Pancreas (tissue), 10 donors: ENCODE results near the gene SEC16A. TPM values are rescaled to one million over a fixed set of nuclear protein-coding genes. Genes with fewer than 3 reads are reported as not detected.
A peak's percentile ranks its signal among the peaks of the same experiment; 100 is the strongest.

ENCODE experiments used
- ATAC-seq, 4 donors: fragments of 200-7000 bp; cut with Tn5 transposase; one replicate each; pipeline versions ENCODE4 v1.8.0 to v1.9.1; 2020; ENCODE audit warnings: mild to moderate bottlenecking in 4 of 4, moderate library complexity in 4 of 4
- DNase-seq, 6 donors: peaks; one replicate each; pipeline ENCODE4 v3.0.0-alpha.2; 2020
- FAIRE-seq: peaks from 2 replicates; lab custom pipeline; 2012; peaks lifted over from hg19 to GRCh38; lab: Jason Lieb, UNC
- H3K27ac ChIP-seq, 4 donors: fragments of 200-600 bp; sonication (generic); 1 replicate in 3 of 4; 2 replicates in 1 of 4; pipeline versions ENCODE4 v1.5.0 to v1.8.0; 2020
- H3K27me3 ChIP-seq, 4 donors: fragments of 200-600 bp; one replicate each; pipeline ENCODE4 v1.8.0; 2021
- H3K36me3 ChIP-seq, 3 donors: fragments of 200-600 bp; sonication (generic) in 1 of 3; one replicate each; pipeline versions ENCODE4 v1.5.0 to v1.8.0; 2020 to 2021
- H3K4me1 ChIP-seq, 3 donors: fragments of 200-600 bp; one replicate each; pipeline ENCODE4 v1.8.0; 2021
- H3K4me3 ChIP-seq, 4 donors: fragments of 200-600 bp; sonication (generic) in 2 of 4; one replicate each; pipeline versions ENCODE4 v1.5.0 to v1.8.0; 2020 to 2021
- H3K9me3 ChIP-seq, 4 donors: fragments of 200-600 bp; one replicate each; pipeline ENCODE4 v1.8.0; 2021
- whole genome bisulfite sequencing, 2 donors: extraction: QIAGEN DNeasy Blood & Tissue Kit; methylation state at CpG; one replicate each; pipeline ENCODE4 v1.1.7; 2013; 5-methylcytosine and 5-hydroxymethylcytosine counted together
- intact Hi-C, 3 donors: fragments of 100-400 bp; cut with DNase I; formaldehyde crosslinking; loops; one replicate each; pipeline versions ENCODE4 v1.11.1 to v1.14.2; 2022
- polyA plus RNA-seq, 2 donors: library from polyadenylated mRNA; stranded (reverse); fragments of 200-250 nt; gene quantifications; one replicate each; pipeline ENCODE4 v1.2.3, GENCODE V29; 2013
- total RNA-seq, 6 donors: library from RNA; stranded (reverse); fragmentation: NEBNext Ultra II Directional in 4 of 6; extraction: Animal tissue kit (Norgen Biotek cat#: 25700) in 4 of 6; gene quantifications; one replicate each; pipeline versions ENCODE4 v1.2.1 to v1.2.4, GENCODE V29; 2021 to 2023
- TF ChIP-seq, protein P1 (sequence below), 4 donors: fragments of 200-600 bp; sonication (generic) in 3 of 4; IDR thresholded peaks; one replicate each; pipeline versions ENCODE4 v1.5.0 to v1.8.0; 2021; ENCODE audit warnings: antibody characterized with exemption in 4 of 4
- donor health status: healthy with polysubstance abuse.
- donor health status: DM: no; HTN: no; CAD: no; lungs with moderate emphysema.
- donor health status: DM: no; HTN: no; CAD: no.
- donor health status: control.
- donor health status: control.
- donor health status: Bipolar disorder and iron deficiency.
- donor health status: DM: yes; HTN: yes; CAD: no.
- donor health status: DM: no; HTN: no; CAD: no.
- donor health status: DM: no; HTN: no; CAD: no.
- donor health status: DM: yes; HTN: yes; CAD: no.

The SEC16A gene
- total and polyA plus RNA-seq, 8 donors, result 32.1 to 66.9 (median 40.8) TPM

GRCh38 chr9:136474021-136474640, 8.7 kb downstream of the SEC16A start:
- DNase-seq (peak in 1 of 6 donors; percentile 63), ATAC-seq (no peak), FAIRE-seq (no peak)
- H3K4me1 ChIP-seq, result peaks cover 0 to 6% (median under 1%) of the 10 kb centered on the region in 3 donors
- no peak overlapping the region for H3K4me3 ChIP-seq
- peaks cover 7 to 76% (median 47%) of the 10 kb centered on the region in 3 donors for H3K36me3 ChIP-seq
- no peaks in the 10 kb centered on the region for H3K9me3 ChIP-seq
- TF ChIP-seq, protein P1, sequence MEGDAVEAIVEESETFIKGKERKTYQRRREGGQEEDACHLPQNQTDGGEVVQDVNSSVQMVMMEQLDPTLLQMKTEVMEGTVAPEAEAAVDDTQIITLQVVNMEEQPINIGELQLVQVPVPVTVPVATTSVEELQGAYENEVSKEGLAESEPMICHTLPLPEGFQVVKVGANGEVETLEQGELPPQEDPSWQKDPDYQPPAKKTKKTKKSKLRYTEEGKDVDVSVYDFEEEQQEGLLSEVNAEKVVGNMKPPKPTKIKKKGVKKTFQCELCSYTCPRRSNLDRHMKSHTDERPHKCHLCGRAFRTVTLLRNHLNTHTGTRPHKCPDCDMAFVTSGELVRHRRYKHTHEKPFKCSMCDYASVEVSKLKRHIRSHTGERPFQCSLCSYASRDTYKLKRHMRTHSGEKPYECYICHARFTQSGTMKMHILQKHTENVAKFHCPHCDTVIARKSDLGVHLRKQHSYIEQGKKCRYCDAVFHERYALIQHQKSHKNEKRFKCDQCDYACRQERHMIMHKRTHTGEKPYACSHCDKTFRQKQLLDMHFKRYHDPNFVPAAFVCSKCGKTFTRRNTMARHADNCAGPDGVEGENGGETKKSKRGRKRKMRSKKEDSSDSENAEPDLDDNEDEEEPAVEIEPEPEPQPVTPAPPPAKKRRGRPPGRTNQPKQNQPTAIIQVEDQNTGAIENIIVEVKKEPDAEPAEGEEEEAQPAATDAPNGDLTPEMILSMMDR (IDR thresholded peaks at IDR 0.05), result no peak
- no peak overlapping the region for H3K27ac ChIP-seq
- no peaks in the 10 kb centered on the region for H3K27me3 ChIP-seq
- intact Hi-C loops, result no loop called here
- 88 to 90% methylated on average over 27 of the region's 27 CpGs for WGBS, 2 donors

DNA sequence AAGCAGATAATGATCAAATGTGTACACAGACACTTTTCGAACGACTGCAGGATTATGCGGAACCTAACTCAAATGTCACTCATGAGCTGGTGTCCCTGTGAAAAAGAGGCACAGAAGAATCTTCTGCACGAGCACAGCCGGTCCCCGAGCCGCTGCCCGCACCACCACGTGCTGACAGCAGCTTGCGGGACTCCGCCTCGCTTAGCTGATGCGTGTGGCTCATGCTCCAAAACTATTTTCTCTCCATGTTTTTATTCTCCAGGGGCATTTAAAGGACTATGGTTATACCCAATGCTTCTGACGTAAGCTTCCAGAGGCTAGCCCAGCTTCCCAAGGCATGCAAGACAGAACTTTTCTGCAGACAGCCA, 9.5 kb downstream of the SEC16A start:
- H3K27ac ChIP-seq, result no peak overlapping the region
- H3K4me3 ChIP-seq, result no peak overlapping the region
- no peaks in the 10 kb centered on the region for H3K4me1 ChIP-seq
- TF ChIP-seq, protein P1 (IDR thresholded peaks at IDR 0.05), result no peak
- no peaks in the 10 kb centered on the region for H3K27me3 ChIP-seq
- FAIRE-seq, result no peak
- H3K9me3 ChIP-seq, result no peaks in the 10 kb centered on the region
- WGBS, 2 donors, result 89 to 90% methylated on average over 14 of the region's 14 CpGs
- ATAC-seq, result no peak
- peaks cover 7 to 78% (median 47%) of the 10 kb centered on the region in 3 donors for H3K36me3 ChIP-seq
- DNase-seq, result no peak
- intact Hi-C loops, result no loop called here

DNA sequence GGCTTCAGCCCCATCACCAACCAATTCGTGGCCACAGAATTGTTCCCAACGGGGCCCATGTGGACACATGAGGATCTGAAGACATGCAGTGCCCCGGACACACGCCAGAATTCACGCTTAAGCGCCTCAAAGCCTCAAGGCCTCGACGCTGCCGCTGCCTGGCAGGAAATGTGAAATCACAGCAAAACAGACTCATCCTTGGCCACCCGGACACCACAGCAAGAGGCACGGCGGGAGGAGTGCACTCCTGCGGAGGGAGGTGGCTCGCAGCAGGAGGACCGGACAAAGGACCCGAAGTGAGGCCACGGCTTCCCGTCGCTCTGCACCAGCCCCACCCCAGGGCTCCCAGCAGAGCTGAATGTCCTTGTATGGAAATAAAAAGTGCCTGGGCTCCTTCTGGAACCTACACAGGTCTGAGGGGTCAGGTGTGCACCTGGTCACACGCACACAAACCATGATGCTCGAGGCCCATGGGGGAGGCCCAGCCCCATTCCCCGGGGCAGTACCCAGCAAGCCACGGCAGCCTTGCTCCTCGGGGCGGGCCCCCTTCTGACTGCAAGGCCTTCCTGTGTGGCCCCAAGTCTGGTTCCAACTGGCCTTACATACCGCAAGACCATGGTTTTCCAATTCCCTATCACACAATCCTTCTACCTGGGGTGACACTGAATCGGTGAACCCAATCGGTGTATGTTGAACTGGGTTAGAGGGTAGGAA, 10.0 kb downstream of the SEC16A start:
- H3K27me3 ChIP-seq, result no peaks in the 10 kb centered on the region
- DNase-seq (peak in 1 of 6 donors; percentile 52), FAIRE-seq (no peak), ATAC-seq (no peak)
- peaks cover 10 to 84% (median 52%) of the 10 kb centered on the region in 3 donors for H3K36me3 ChIP-seq
- H3K4me1 ChIP-seq, result no peaks in the 10 kb centered on the region
- H3K9me3 ChIP-seq, result no peaks in the 10 kb centered on the region
- H3K27ac ChIP-seq, result no peak overlapping the region
- intact Hi-C loops, result no loop called here
- TF ChIP-seq, protein P1 (IDR thresholded peaks at IDR 0.05), result no peak
- WGBS, 2 donors, result 86 to 88% methylated on average over 28 of the region's 28 CpGs
- H3K4me3 ChIP-seq, result no peak overlapping the region

DNA sequence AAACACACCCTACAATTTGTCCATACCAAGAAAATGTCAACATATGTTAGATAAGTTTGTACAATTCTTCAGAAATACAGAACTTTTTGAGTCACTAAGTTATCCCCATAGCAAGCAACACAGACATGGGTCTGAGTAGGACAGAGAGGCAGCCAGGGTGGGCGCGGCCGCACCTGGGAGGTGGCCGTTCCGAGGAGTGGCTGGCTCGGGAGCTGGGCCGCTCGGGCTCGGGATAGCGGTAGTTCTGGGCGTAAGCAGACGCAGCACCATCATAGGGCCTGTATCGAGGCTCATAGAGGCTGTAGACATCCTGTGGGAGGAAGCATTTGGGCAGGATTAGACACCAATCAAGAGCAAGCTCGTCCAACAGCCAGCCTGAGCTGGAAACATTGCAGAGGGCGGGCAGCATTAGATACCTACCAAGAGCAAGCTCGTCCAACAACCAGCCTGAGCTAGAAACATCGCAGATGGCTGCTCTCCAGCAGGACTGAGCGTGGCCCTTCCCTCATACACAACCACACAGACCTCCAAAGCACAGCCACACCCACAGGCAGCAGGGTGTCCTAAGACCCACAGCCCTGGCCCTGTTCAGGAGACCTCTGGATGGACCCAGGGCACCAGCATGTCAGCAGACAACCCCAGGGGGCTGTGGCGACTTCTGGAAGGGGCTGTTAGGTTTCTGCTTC, 10.9 kb downstream of the SEC16A start:
- intact Hi-C loops, result no loop called here
- TF ChIP-seq, protein P1 (IDR thresholded peaks at IDR 0.05), result no peak
- H3K36me3 ChIP-seq, result peaks cover 11 to 87% (median 56%) of the 10 kb centered on the region in 3 donors
- 90 to 96% methylated on average over 19 of the region's 19 CpGs for WGBS, 2 donors
- H3K9me3 ChIP-seq, result no peaks in the 10 kb centered on the region
- no peak for FAIRE-seq
- H3K4me3 ChIP-seq, result no peak overlapping the region
- H3K4me1 ChIP-seq, result no peaks in the 10 kb centered on the region
- ATAC-seq, result no peak
- H3K27me3 ChIP-seq, result no peaks in the 10 kb centered on the region
- peak in 1 of 6 donors; percentile 39 for DNase-seq
- H3K27ac ChIP-seq, result no peak overlapping the region
